Sigmoid colon (tissue), 4 donors: ENCODE measurements around the gene AP4M1.

Experiments
- EP300 ChIP-seq, 4 donors: sonication (generic); formaldehyde crosslinking; IDR thresholded peaks; one replicate each; pipeline ENCODE4 v1.6.1; 2017; ENCODE audit warnings: antibody characterized with exemption in 4 of 4
- POLR2A ChIP-seq, 2 donors: fragments of 450-650 bp; IDR thresholded peaks; one replicate each; pipeline ENCODE4 v1.6.1; 2016; ENCODE audit warnings: antibody characterized with exemption in 2 of 2, mild to moderate bottlenecking in 2 of 2, moderate library complexity in 2 of 2
- POLR2AphosphoS5 ChIP-seq, 4 donors: sonication (generic); formaldehyde crosslinking; IDR thresholded peaks; one replicate each; pipeline ENCODE4 v1.6.1; 2017; ENCODE audit warnings: antibody characterized with exemption in 4 of 4
- TF ChIP-seq, protein P1 (sequence below), 4 experiments: fragments of 450-650 bp in 3 of 4; fragments of 200-600 bp in 1 of 4; IDR thresholded peaks; one replicate each; pipeline ENCODE4 v1.5.1; 2016 to 2019; ENCODE audit warnings: antibody characterized with exemption in 4 of 4, mild to moderate bottlenecking in 3 of 4, moderate library complexity in 2 of 4

DNA sequence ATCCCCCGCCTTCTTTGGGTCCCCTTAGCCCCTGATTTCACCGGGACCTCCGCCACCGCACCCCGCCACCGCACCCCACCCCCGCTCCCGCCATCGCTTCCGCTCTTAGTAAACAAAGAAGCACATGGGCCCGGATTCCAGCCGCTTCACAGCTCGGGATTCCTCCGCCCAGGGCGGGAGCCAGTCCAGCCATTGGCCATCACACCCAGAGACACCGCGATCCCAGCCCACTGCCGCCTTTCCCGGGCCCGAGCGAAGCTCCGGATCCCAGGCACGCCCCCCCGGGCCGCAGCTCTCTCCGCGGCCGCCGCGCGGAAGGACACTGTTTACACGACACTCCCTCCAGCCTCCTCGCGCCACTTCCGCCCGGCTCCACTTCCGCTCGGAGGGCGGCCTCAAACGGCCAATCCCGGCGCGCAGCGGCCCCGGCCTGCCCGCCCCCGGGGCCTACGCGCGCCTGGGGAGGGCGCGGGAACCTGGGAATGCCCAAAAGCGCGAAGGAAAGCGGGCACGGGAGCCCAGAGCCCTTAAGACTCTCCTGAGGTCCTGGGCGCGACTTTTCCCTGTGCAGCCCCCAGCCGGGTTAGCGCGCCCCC is 925 bp upstream of the AP4M1 start:
- TF ChIP-seq, protein P1, sequence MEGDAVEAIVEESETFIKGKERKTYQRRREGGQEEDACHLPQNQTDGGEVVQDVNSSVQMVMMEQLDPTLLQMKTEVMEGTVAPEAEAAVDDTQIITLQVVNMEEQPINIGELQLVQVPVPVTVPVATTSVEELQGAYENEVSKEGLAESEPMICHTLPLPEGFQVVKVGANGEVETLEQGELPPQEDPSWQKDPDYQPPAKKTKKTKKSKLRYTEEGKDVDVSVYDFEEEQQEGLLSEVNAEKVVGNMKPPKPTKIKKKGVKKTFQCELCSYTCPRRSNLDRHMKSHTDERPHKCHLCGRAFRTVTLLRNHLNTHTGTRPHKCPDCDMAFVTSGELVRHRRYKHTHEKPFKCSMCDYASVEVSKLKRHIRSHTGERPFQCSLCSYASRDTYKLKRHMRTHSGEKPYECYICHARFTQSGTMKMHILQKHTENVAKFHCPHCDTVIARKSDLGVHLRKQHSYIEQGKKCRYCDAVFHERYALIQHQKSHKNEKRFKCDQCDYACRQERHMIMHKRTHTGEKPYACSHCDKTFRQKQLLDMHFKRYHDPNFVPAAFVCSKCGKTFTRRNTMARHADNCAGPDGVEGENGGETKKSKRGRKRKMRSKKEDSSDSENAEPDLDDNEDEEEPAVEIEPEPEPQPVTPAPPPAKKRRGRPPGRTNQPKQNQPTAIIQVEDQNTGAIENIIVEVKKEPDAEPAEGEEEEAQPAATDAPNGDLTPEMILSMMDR (IDR thresholded peaks at IDR 0.05): no peak
- peak; percentile 64 to 84 (median 81) for TF ChIP-seq POLR2AphosphoS5 (IDR thresholded peaks at IDR 0.05)
- TF ChIP-seq POLR2A (IDR thresholded peaks at IDR 0.05): no peak
- peak in 1 of 4 donors; percentile 62 for TF ChIP-seq EP300 (IDR thresholded peaks at IDR 0.05)
